GM18526 (cell line): ENCODE data around the gene BBS12.

Experiments
- POLR2A ChIP-seq: IDR thresholded peaks from 3 replicates; pipeline ENCODE4 v1.6.1; 2011; ENCODE audit not compliant: insufficient read length; ENCODE audit errors: extremely low read depth

Gene BBS12

GRCh38 chr4:122732329-122733026 lies at the start of gene BBS12:
Gene BBS12 (plus strand): TSS chr4:122732704. CDS start chr4:122741893, 9,189 bp downstream.
- peak; percentile 24 for TF ChIP-seq POLR2A

GRCh38 chr4:122686691-122687090 lies 45.8 kb upstream of the BBS12 start:
- no peak for TF ChIP-seq POLR2A

DNA sequence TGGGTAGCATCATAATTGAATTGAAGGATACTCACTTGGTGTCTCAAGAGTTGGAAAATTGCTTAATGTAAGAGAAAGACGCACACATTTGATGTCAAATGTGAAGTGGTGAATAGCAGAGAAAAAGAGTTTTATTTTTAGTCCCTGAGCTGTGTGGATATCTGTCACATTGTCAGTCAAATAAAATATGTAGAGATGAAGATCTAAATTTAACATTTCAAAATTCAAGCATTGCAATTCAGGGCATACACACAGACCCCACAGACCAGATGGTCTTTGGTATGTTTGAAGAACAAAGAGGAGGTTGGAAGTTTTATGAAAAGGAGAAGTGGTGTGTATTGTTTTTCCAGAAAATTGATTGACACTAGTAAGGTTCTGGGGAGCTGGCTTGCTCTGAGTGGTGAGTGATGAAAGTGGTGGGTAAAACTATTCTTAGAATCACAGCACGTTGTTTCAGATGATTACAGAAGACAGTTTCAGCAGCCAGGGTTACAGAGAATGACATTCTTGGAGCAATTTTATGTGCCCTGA lies 44.9 kb upstream of the BBS12 start:
- no peak for TF ChIP-seq POLR2A

GRCh38 chr4:122688529-122689140 lies 43.9 kb upstream of the BBS12 start:
- TF ChIP-seq POLR2A = no peak

DNA sequence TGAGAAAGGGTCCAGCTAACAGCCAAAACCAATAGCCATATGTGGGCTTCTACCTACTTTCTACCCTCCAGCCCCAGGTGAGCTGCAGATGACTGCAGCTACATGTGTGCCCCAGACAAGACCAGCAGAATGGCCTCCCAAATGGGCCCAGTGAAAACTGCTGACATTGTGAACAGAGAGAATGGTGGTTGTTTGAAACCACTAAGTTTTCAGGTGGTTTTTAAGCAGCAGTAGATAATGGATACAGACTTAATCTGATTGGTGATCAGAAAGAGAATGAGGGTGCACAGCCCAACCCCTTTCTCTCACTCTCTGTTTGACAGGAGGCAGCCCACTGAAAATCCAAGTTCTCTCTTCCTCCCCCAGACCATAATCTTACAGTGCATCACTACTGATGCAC lies 42.5 kb upstream of the BBS12 start:
- no peak for TF ChIP-seq POLR2A

GRCh38 chr4:122691988-122692387 lies 40.5 kb upstream of the BBS12 start:
- TF ChIP-seq POLR2A = no peak

GRCh38 chr4:122692641-122693520 lies 39.6 kb upstream of the BBS12 start:
- no peak for TF ChIP-seq POLR2A

GRCh38 chr4:122695226-122695625 lies 37.3 kb upstream of the BBS12 start:
- no peak for TF ChIP-seq POLR2A

DNA sequence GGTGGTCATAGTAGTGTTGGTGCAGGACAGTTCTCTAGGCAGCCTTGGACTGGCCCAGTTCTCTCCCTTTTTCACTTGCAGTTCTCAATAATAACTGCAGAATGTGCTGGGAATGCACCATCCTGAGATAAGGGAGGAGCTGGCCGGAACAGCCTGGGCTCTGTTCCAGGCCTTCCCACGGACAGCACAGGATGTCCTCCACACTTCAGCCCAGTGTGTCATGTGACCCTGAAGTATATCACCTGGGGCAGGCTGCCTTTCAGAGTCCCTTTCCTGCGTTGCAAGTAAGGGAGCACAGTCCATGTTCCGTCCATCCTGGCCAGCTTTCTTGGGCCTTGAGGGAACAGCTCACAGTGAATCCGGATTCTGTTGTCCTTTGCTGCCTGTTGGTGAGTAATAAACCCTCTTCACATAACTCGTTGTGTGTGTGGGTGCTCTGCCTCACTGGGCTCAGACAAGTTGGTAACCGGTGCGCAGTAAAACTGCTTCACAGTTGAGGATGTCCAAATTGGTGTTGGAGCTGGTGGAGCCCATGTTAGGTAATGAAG lies 32.3 kb upstream of the BBS12 start:
- TF ChIP-seq POLR2A = no peak

- no peak for TF ChIP-seq POLR2A
Observed at GRCh38 chr4:122701061-122701460, 31.4 kb upstream of the BBS12 start.

- no peak for TF ChIP-seq POLR2A
Observed at GRCh38 chr4:122701965-122702364, 30.5 kb upstream of the BBS12 start.

DNA sequence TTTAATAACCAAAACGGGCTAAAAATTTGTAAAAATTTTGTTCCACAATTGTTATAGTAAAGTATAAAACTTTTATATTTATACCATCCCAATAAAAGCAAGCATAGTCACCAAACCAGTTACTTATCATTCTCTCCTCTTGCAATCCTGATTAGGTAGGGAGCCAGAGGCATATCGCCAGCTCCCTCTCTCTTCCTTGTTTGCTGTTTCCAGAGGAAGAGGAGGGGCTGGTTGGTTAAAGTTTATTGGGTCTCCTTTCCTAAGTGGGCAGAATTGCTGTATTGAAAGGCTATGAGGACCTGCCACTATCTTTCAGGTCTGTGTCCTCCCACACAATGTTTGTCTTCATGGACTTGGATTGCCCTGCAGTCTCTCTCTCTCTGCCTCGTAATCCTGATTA lies 29.6 kb upstream of the BBS12 start:
- no peak for TF ChIP-seq POLR2A

DNA sequence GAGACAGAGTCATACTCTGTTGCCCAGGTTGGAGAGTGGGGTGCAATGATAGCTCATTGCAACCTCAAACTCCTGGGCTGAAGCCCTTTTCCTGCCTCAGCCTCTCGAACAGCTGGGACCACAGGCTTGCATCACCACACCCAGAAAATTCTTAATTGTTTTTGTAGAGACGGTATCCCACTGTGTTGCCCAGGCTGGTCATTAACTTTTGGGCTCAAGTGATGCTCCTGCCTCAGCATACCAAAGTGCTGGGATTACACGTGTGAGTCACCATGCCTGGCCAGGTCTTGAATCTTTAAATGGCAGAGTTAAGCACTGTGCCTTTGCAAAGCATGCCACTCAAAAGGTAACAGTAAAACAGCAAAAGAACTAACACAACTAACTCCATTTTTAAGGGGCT lies 28.6 kb upstream of the BBS12 start:
- no peak for TF ChIP-seq POLR2A

GRCh38 chr4:122705009-122705408 lies 27.5 kb upstream of the BBS12 start:
- TF ChIP-seq POLR2A = no peak

GRCh38 chr4:122705547-122706117 lies 26.9 kb upstream of the BBS12 start:
- TF ChIP-seq POLR2A = no peak
